Right kidney (tissue), 1 donor: ENCODE results near the gene OR10G7.
"Not testable (repeated sequence)": the region's sequence is repeated elsewhere in the genome, so short reads cannot be mapped to it uniquely, and the experiment has no call there.

Source experiments
- DNase-seq: peaks from one replicate; pipeline ENCODE4 v3.0.0-alpha.2; 2016

The OR10G7 gene

DNA sequence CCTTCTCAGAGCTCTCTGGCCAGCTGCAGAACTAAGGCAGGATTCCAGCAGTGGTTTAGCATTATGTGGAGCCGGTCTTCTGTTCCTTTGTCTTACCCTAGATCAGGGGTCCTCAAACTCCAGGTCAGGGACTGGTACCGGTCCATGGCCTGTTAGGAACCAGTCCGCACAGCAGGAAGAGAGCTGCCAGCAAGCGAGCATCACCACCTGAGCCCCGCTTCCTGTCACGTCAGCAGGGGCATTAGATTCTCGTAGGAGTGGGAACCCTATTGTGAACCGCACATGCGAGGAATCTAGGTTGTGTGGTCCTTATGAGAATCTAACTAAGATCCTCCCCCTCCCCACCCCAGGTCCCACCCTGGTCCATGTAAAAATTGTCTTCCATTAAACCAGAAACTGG is 1.6 kb downstream of the OR10G7 start:
- DNase-seq: no peak

DNA sequence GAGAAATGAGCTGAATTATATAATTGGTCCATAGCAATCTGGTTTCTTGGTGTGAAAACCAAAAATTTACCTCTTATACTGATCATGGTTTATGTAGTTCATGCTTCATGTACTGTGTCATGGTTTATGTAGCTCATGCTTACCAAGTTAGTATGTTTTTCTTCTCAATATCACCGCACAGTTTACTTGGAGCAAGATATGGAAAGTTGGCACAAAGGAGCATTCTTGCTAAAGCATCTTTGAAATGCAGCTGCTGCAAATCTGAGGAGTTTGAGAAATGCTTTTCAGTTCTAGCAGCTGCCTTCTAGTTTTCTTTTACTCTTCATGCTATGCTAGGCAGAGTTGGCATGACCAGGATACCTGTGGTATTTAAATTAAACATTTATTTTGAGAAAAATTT is 4.5 kb downstream of the OR10G7 start:
- DNase-seq: no peak

DNA sequence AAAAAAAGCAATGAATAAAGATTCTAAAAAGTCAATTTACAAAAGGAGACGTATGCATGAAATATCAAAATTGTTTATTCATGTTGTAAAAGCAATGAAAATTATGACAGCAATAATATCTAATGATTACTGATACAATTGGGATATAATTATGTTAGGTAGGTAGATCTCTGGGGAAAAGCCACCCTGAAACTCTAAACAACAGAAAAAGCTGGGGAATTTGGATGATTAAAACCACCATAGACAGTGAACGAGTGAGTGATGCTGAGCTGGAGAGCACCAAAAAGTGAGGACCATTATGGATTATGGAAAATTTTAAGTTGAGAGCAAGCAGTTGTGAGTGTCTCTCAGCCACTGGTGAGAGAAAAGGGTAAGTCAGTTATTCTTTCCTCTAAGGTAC is 14.6 kb downstream of the OR10G7 start, which contains the start of gene OR10G8:
Gene OR10G8, plus strand, starts transcription at position 301 of the 400 bp plus-strand sequence. CDS start 2,825 bp downstream, outside the sequence.
- DNase-seq: no peak

DNA sequence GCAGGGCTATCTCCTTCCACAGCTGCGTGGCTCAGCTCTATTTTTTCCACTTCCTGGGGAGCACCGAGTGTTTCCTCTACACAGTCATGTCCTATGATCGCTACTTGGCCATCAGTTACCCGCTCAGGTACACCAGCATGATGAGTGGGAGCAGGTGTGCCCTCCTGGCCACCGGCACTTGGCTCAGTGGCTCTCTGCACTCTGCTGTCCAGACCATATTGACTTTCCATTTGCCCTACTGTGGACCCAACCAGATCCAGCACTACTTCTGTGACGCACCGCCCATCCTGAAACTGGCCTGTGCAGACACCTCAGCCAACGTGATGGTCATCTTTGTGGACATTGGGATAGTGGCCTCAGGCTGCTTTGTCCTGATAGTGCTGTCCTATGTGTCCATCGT is 25.3 kb downstream of the OR10G7 start:
- not testable (repeated sequence) for DNase-seq

DNA sequence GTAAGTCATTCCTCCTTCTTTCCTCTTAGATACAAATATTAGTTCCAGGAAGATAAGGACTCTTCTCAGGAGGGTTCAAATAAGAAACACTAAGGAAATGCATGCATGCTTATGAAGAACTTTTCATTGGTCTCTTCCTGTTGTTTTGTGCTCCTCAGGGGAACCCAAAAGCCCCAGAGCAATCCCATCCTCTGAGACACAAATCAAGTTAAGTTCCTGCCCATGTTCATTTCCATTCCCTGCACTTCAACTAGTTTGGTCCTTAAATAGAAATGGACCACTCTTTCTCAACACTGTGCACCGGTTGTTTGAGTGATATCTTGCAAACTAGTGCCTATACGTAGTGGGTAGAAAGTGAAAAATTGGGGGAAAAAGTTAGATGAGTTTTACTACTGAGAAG is 28.4 kb downstream of the OR10G7 start, which contains the start of gene OR10G4:
Gene OR10G4, plus strand, starts transcription at position 301 of the 400 bp plus-strand sequence. CDS start 2,578 bp downstream, outside the sequence.
- DNase-seq: no peak

DNA sequence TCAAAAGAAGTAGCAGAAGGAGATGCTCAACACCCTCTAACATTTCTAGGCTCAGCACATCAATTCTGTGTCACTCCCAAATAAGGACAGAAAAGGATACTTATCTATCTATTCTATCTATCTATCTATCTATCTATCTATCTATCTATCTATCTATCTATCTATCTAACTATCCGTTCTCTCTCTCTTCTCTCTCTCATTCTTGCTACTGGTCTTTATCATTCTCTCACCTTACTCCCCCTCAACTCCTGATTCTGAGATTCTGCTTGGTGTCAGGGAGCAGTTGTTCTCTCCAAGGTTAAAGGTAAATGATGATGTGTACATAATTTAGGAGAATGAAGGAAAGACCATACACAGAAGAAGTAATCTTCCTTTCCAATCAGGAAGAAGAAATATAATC is 46.0 kb downstream of the OR10G7 start, which contains the start of gene OR10G6:
Gene OR10G6, minus strand, starts transcription at position 43 of the 400 bp plus-strand sequence. Its CDS starts 0 bp downstream, at position 43.
- DNase-seq: no peak
